HEK293 (cell line): ENCODE results near the gene PHAF1.

ENCODE experiments used
- CTCF ChIA-PET: fragments of 350-600 bp; formaldehyde crosslinking; extraction: SDS; loops from one replicate; lab custom pipeline; 2021; ENCODE audit warnings: antibody characterized with exemption; lab: Yijun Ruan, JAX
- POLR2A ChIA-PET: fragments of 300-600 bp; formaldehyde crosslinking; extraction: SDS; loops from one replicate; lab custom pipeline; 2020; ENCODE audit warnings: antibody characterized with exemption, inconsistent platforms; lab: Yijun Ruan, JAX
- H3K27ac ChIP-seq: fragments of 200-500 bp; sonication (Bioruptor generic); 2 replicates; pipeline ENCODE4 v1.5.1; 2014; ENCODE audit warnings: low read depth, low read length, control low read depth, inconsistent platforms; ENCODE audit errors: extremely low read depth
- H3K36me3 ChIP-seq, 2 experiments: fragments of 200-500 bp in 1 of 2; sonication (Bioruptor generic) in 1 of 2; 1 replicate in 1 of 2; 2 replicates in 1 of 2; pipeline ENCODE4 v1.5.1; 2014 to 2017; ENCODE audit warnings: inconsistent platforms in 2 of 2, low read length in 2 of 2; ENCODE audit not compliant: control insufficient read depth in 2 of 2, insufficient read depth in 1 of 2
- H3K4me1 ChIP-seq: fragments of 200-500 bp; sonication (Bioruptor generic); 2 replicates; pipeline ENCODE4 v1.5.1; 2014; ENCODE audit warnings: mild to moderate bottlenecking, low read length, inconsistent platforms; ENCODE audit not compliant: control insufficient read depth, insufficient read depth
- H3K4me3 ChIP-seq: 2 replicates; pipeline ENCODE4 v1.5.1; 2011; ENCODE audit warnings: low read depth, mild to moderate bottlenecking, control low read depth, low read length, moderate library complexity
- H3K9me3 ChIP-seq: fragments of 200-500 bp; sonication (Bioruptor generic); 2 replicates; pipeline ENCODE4 v1.5.1; 2014; ENCODE audit warnings: low read depth, low read length, inconsistent platforms; ENCODE audit not compliant: control insufficient read depth, insufficient read depth
- BCL11B ChIP-seq: fragments of 450-650 bp; formaldehyde crosslinking; IDR thresholded peaks from 2 replicates; pipeline ENCODE4 v1.5.1; 2016; ENCODE audit warnings: low read depth, missing biosample characterization, missing genetic modification characterization
- GFI1B ChIP-seq: fragments of 450-650 bp; formaldehyde crosslinking; IDR thresholded peaks from 2 replicates; pipeline ENCODE4 v1.5.1; 2016; ENCODE audit warnings: missing biosample characterization, missing genetic modification characterization
- KLF1 ChIP-seq: fragments of 450-650 bp; formaldehyde crosslinking; IDR thresholded peaks from 2 replicates; pipeline ENCODE4 v1.5.1; 2016; ENCODE audit warnings: missing biosample characterization, missing genetic modification characterization
- KLF10 ChIP-seq: fragments of 450-650 bp; IDR thresholded peaks from 2 replicates; pipeline ENCODE4 v1.5.1; 2018; ENCODE audit warnings: missing biosample characterization, mild to moderate bottlenecking, missing genetic modification characterization
- PRDM1 ChIP-seq: fragments of 450-650 bp; formaldehyde crosslinking; IDR thresholded peaks from 2 replicates; pipeline ENCODE4; 2016; ENCODE audit warnings: missing biosample characterization, missing genetic modification characterization
- PRDM10 ChIP-seq: fragments of 450-650 bp; formaldehyde crosslinking; IDR thresholded peaks from 2 replicates; pipeline ENCODE4 v1.5.1; 2016; ENCODE audit warnings: missing biosample characterization, missing genetic modification characterization
- TRIM28 ChIP-seq: IDR thresholded peaks from 2 replicates; pipeline ENCODE4 v1.6.1; 2011; ENCODE audit warnings: low read length, control low read depth, borderline replicate concordance
- WT1 ChIP-seq: fragments of 450-650 bp; formaldehyde crosslinking; IDR thresholded peaks from 2 replicates; pipeline ENCODE4 v1.5.1; 2016; ENCODE audit warnings: missing biosample characterization, missing genetic modification characterization
- ZNF16 ChIP-seq: fragments of 450-650 bp; formaldehyde crosslinking; IDR thresholded peaks from 2 replicates; pipeline ENCODE4 v1.5.1; 2016; ENCODE audit warnings: low read depth, missing biosample characterization, missing genetic modification characterization
- ZNF292 ChIP-seq: fragments of 450-650 bp; formaldehyde crosslinking; IDR thresholded peaks from 2 replicates; pipeline ENCODE4 v1.5.1; 2016; ENCODE audit warnings: low read depth, missing biosample characterization, missing genetic modification characterization, borderline replicate concordance
- ZNF324 ChIP-seq: fragments of 450-650 bp; formaldehyde crosslinking; IDR thresholded peaks from 2 replicates; pipeline ENCODE4 v1.5.1; 2016; ENCODE audit warnings: missing biosample characterization, missing genetic modification characterization
- ZNF521 ChIP-seq: fragments of 450-650 bp; formaldehyde crosslinking; IDR thresholded peaks from 2 replicates; pipeline ENCODE4 v1.5.1; 2017; ENCODE audit warnings: missing biosample characterization, mild to moderate bottlenecking, missing genetic modification characterization
- ZNF664 ChIP-seq: fragments of 450-650 bp; formaldehyde crosslinking; IDR thresholded peaks from 2 replicates; pipeline ENCODE4 v1.5.1; 2016; ENCODE audit warnings: missing biosample characterization, missing genetic modification characterization
- ZSCAN30 ChIP-seq: fragments of 450-650 bp; IDR thresholded peaks from 2 replicates; pipeline ENCODE4 v1.5.1; 2018; ENCODE audit warnings: missing biosample characterization, mild to moderate bottlenecking, missing genetic modification characterization, moderate library complexity
- TF ChIP-seq, protein P1 (sequence below): fragments of 450-650 bp; formaldehyde crosslinking; IDR thresholded peaks from 2 replicates; pipeline ENCODE4 v1.5.1; 2017; ENCODE audit warnings: missing biosample characterization, missing genetic modification characterization

Gene PHAF1

DNA sequence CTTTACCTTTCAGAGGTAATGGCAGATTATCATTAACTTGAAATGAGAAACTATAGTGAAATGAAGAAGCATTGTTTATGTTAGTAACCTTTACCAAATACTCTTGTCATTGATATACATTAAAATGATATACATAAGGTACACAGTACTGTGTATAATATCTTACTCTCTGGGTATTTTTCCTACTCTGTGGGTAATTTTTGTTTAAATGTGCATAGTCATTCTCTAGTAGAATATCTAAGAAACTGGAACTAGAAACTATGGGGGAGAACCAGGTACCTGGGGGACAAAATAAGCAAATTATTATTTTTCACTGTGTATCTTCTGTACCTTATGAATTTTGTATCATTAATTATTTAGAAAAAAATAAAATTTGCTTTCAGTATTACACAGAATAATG lies 20.6 kb upstream of the PHAF1 start (continued):
- no peak for TF ChIP-seq TRIM28
- TF ChIP-seq KLF10 (tag by site-specific recombination) = no peak
- no peak for TF ChIP-seq ZSCAN30
- TF ChIP-seq ZNF521 = no peak
- no peak for TF ChIP-seq KLF1 (tag by site-specific recombination)
- no peak for TF ChIP-seq BCL11B
- no peak for TF ChIP-seq GFI1B (tag by site-specific recombination)

GRCh38 chr16:67091906-67092566 lies 17.7 kb upstream of the PHAF1 start:
- no peak overlapping the region for H3K4me3 ChIP-seq
- POLR2A ChIA-PET = no interaction called here
- TF ChIP-seq PRDM1 (tag by site-specific recombination) = peak; percentile 80
- no peak for TF ChIP-seq ZNF292 (tag by site-specific recombination)
- TF ChIP-seq WT1 = 0 out of 2 replicates have a peak, but pooled peaks have one; percentile 30
- 0 out of 2 replicates have a peak, but pooled peaks have one; percentile 50 for TF ChIP-seq PRDM10 (tag by site-specific recombination)
- TF ChIP-seq, protein P1, sequence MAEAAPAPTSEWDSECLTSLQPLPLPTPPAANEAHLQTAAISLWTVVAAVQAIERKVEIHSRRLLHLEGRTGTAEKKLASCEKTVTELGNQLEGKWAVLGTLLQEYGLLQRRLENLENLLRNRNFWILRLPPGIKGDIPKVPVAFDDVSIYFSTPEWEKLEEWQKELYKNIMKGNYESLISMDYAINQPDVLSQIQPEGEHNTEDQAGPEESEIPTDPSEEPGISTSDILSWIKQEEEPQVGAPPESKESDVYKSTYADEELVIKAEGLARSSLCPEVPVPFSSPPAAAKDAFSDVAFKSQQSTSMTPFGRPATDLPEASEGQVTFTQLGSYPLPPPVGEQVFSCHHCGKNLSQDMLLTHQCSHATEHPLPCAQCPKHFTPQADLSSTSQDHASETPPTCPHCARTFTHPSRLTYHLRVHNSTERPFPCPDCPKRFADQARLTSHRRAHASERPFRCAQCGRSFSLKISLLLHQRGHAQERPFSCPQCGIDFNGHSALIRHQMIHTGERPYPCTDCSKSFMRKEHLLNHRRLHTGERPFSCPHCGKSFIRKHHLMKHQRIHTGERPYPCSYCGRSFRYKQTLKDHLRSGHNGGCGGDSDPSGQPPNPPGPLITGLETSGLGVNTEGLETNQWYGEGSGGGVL (tag by site-specific recombination) = peak; percentile 79
- no peak for TF ChIP-seq ZNF16
- CTCF ChIA-PET = interaction anchor here (1.2 kb wide), 2 partner anchors 12 to 15 kb away, joined by 3 read pairs; no protein-coding TSS in a partner anchor
- H3K36me3 ChIP-seq = peaks cover 0 to 4% of the 10 kb centered on the region in 2 experiments; a peak in 2 of 3 replicates
- no peaks in the 10 kb centered on the region for H3K9me3 ChIP-seq
- H3K27ac ChIP-seq = no peak overlapping the region
- H3K4me1 ChIP-seq = 0 out of 2 replicates have a peak, but pooled peaks cover 4% of the 10 kb centered on the region

DNA sequence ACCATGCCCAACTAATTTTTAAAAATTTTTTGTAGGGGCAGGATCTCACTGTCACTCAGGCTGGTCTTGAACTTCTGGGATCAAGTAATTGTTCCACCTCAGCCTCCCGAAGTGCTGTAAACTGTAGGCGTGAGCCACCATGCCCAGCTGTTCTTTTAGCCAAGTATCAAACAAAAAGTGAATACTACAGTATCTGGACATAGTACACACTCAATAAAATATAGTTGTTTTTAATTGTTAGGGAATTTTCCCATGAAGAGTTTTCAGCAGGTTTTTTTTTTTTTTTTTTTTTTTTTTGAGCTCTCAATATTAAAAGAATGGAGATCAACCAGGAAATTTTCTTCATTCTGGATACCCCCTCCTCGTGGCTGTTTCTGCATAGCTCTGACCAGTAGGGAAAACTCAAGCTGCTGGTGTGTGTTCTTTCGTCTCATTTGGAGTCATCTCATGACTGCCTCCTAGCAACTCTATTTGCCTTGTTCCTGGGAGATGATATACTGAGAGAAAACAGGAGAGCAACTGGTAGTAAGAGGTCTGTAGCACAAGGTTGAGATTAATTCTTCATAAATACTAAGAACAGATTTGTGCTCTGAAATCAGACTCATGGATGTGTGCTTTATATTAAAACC lies 16.5 kb upstream of the PHAF1 start:
- 0 out of 2 replicates have a peak, but pooled peaks cover 4% of the 10 kb centered on the region for H3K4me1 ChIP-seq
- POLR2A ChIA-PET = no interaction called here
- CTCF ChIA-PET = interaction anchor here (0.5 to 0.7 kb wide), 5 partner anchors 8 to 222 kb away, joined by 3 to 6 read pairs (median 4); no protein-coding TSS in a partner anchor

More for the DNA sequence above, 16.5 kb upstream of the PHAF1 start:
- peak; percentile 90 for TF ChIP-seq ZNF664 (tag by site-specific recombination)
- TF ChIP-seq ZNF324 (tag by site-specific recombination) = no peak
- H3K4me3 ChIP-seq = no peak overlapping the region
- H3K36me3 ChIP-seq = peaks cover 0 to 4% of the 10 kb centered on the region in 2 experiments; a peak in 2 of 3 replicates
- no peak overlapping the region for H3K27ac ChIP-seq
- H3K9me3 ChIP-seq = no peaks in the 10 kb centered on the region
